GM19372 (cell line): ENCODE data around the gene PMPCA.
"Not testable (repeated sequence)": the region's sequence is repeated elsewhere in the genome, so short reads cannot be mapped to it uniquely, and the experiment has no call there.

Source experiments
- ATAC-seq: cut with Tn5 transposase; IDR thresholded peaks from one replicate; pipeline ENCODE4 v1.9.1; 2021; ENCODE audit warnings: mild to moderate bottlenecking, low read depth, moderate library complexity; ENCODE audit not compliant: unreplicated experiment

The PMPCA gene

GRCh38 chr9:136392538-136393449 is 17.7 kb upstream of the PMPCA start:
- ATAC-seq, result no peak

- ATAC-seq, result no peak
Measured at GRCh38 chr9:136393531-136393930, 16.9 kb upstream of the PMPCA start.

GRCh38 chr9:136394312-136395019 is 16.0 kb upstream of the PMPCA start:
- no peak for ATAC-seq

GRCh38 chr9:136395020-136395340 is 15.5 kb upstream of the PMPCA start:
- no peak for ATAC-seq

- ATAC-seq, result no peak
Measured at GRCh38 chr9:136395345-136396218, 14.9 kb upstream of the PMPCA start.

GRCh38 chr9:136396219-136396515 is 14.3 kb upstream of the PMPCA start:
- no peak for ATAC-seq

- no peak for ATAC-seq
Measured at GRCh38 chr9:136397643-136398042, 12.8 kb upstream of the PMPCA start.

GRCh38 chr9:136398286-136398685 is 12.2 kb upstream of the PMPCA start:
- no peak for ATAC-seq

GRCh38 chr9:136399176-136400037 is 11.1 kb upstream of the PMPCA start:
- ATAC-seq, result peak; percentile 41

- ATAC-seq, result peak; percentile 57
Measured at GRCh38 chr9:136400038-136400834, 10.2 kb upstream of the PMPCA start, which contains the start of gene SNAPC4. Gene SNAPC4 (minus strand): TSS chr9:136400170. CDS start chr9:136398428, 1,742 bp downstream.

GRCh38 chr9:136401173-136401922 is 9.1 kb upstream of the PMPCA start:
- no peak for ATAC-seq

GRCh38 chr9:136402067-136402466 is 8.4 kb upstream of the PMPCA start:
- no peak for ATAC-seq

- ATAC-seq, result no peak
Measured at GRCh38 chr9:136403538-136403914, 6.9 kb upstream of the PMPCA start.

GRCh38 chr9:136403915-136404800 is 6.3 kb upstream of the PMPCA start:
- no peak for ATAC-seq

- ATAC-seq, result no peak
Measured at GRCh38 chr9:136404801-136405136, 5.7 kb upstream of the PMPCA start.

- no peak for ATAC-seq
Measured at GRCh38 chr9:136405481-136405880, 5.0 kb upstream of the PMPCA start.

GRCh38 chr9:136405904-136406303 is 4.6 kb upstream of the PMPCA start:
- ATAC-seq, result not testable (repeated sequence)

GRCh38 chr9:136407061-136407460 is 3.4 kb upstream of the PMPCA start:
- not testable (repeated sequence) for ATAC-seq
